HepG2 (cell line): ENCODE results near the gene LMAN2L. TPM values are rescaled to one million over a fixed set of nuclear protein-coding genes. Genes with fewer than 3 reads are reported as not detected.

ENCODE experiments used
- AGO1 ChIP-seq: fragments of 200-400 bp; formaldehyde crosslinking; IDR thresholded peaks from 2 replicates; pipeline ENCODE4 v1.6.1; 2017; ENCODE audit warnings: mild to moderate bottlenecking, low read depth, low read length, moderate library complexity; ENCODE audit not compliant: poor library complexity, severe bottlenecking
- ATF4 ChIP-seq, 2 experiments: fragments of 450-650 bp in 1 of 2; sonication (generic) in 1 of 2; formaldehyde crosslinking; IDR thresholded peaks; 2 replicates each; pipeline versions ENCODE4 v1.5.0 to v1.8.0; 2020 to 2022; ENCODE audit warnings: mild to moderate bottlenecking in 1 of 2, missing genetic modification reagents in 1 of 2
- BCLAF1 ChIP-seq: fragments of 450-650 bp; IDR thresholded peaks from 2 replicates; pipeline ENCODE4 v1.6.1; 2017; ENCODE audit warnings: mild to moderate bottlenecking
- BHLHE40 ChIP-seq: IDR thresholded peaks from 2 replicates; pipeline ENCODE4 v1.6.1; 2011; ENCODE audit warnings: low read length, improper control_type of control experiment
- EHMT2 ChIP-seq: fragments of 200-600 bp; sonication (generic); IDR thresholded peaks from 2 replicates; pipeline ENCODE4 v1.7.0; 2017; ENCODE audit warnings: antibody characterized with exemption, low read depth, low read length, borderline replicate concordance
- FOXK2 ChIP-seq: fragments of 450-650 bp; IDR thresholded peaks from 2 replicates; pipeline ENCODE4 v1.6.1; 2016
- FOXM1 ChIP-seq: sonication (generic); formaldehyde crosslinking; IDR thresholded peaks from 2 replicates; pipeline ENCODE4 v1.5.0; 2020; ENCODE audit warnings: missing genetic modification reagents
- GLMP ChIP-seq: sonication (generic); formaldehyde crosslinking; IDR thresholded peaks from 2 replicates; pipeline ENCODE4 v1.9.0; 2021; ENCODE audit warnings: missing genetic modification reagents, mild to moderate bottlenecking, borderline replicate concordance
- MTF1 ChIP-seq: sonication (generic); formaldehyde crosslinking; IDR thresholded peaks from 2 replicates; pipeline ENCODE4 v1.5.0; 2020; ENCODE audit warnings: missing genetic modification reagents
- PLRG1 ChIP-seq: fragments of 450-650 bp; conservative IDR thresholded peaks from 2 replicates; pipeline ENCODE4 v1.6.1; 2016
- RARG ChIP-seq: sonication (generic); formaldehyde crosslinking; IDR thresholded peaks from 2 replicates; pipeline ENCODE4 v1.4.0; 2020; ENCODE audit warnings: low read depth, mild to moderate bottlenecking, missing genetic modification reagents
- TBX3 ChIP-seq: fragments of 450-650 bp; IDR thresholded peaks from 2 replicates; pipeline ENCODE4 v1.6.1; 2017; ENCODE audit warnings: antibody characterized with exemption, mild to moderate bottlenecking, inconsistent platforms, borderline replicate concordance
- ZBTB2 ChIP-seq: sonication (generic); formaldehyde crosslinking; IDR thresholded peaks from 2 replicates; pipeline ENCODE4 v1.8.0; 2022; ENCODE audit warnings: low read depth, missing genetic modification reagents
- ZBTB21 ChIP-seq: sonication (generic); formaldehyde crosslinking; IDR thresholded peaks from 2 replicates; pipeline ENCODE4 v1.4.0; 2020; ENCODE audit warnings: missing genetic modification reagents
- ZNF17 ChIP-seq: sonication (generic); formaldehyde crosslinking; IDR thresholded peaks from 2 replicates; pipeline ENCODE4 v1.5.0; 2020; ENCODE audit warnings: mild to moderate bottlenecking, missing genetic modification reagents
- ZNF530 ChIP-seq: sonication (generic); formaldehyde crosslinking; IDR thresholded peaks from 2 replicates; pipeline ENCODE4 v1.5.0; 2020; ENCODE audit warnings: low read depth, mild to moderate bottlenecking, missing genetic modification reagents
- ZNF781 ChIP-seq: sonication (generic); formaldehyde crosslinking; IDR thresholded peaks from 2 replicates; pipeline ENCODE4 v1.5.1; 2020; ENCODE audit warnings: borderline replicate concordance, mild to moderate bottlenecking, missing genetic modification reagents; ENCODE audit errors: not compliant biosample characterization
- ZNF83 ChIP-seq: sonication (generic); formaldehyde crosslinking; IDR thresholded peaks from 2 replicates; pipeline ENCODE4 v1.4.0; 2020; ENCODE audit warnings: missing genetic modification reagents, mild to moderate bottlenecking, borderline replicate concordance
- polyA plus RNA-seq, 8 experiments: library from polyadenylated mRNA; depleted of rRNA in 3 of 8; stranded (reverse) in 7 of 8; unstranded in 1 of 8; fragments of >200 nt; fragmentation: Illumina TruSeq in 4 of 8; extraction: Trizol in 4 of 8; gene quantifications; 2 replicates each; pipeline versions ENCODE4 v1.2.1 to v1.2.3, GENCODE V29; 2011 to 2016; ENCODE audit warnings: low read depth in 4 of 8, missing spikeins in 1 of 8, mixed read lengths in 1 of 8; ENCODE audit not compliant: insufficient read depth in 1 of 8
- total RNA-seq, 5 experiments: library from RNA; depleted of rRNA; stranded (reverse); fragments of >200 nt; fragmentation: Illumina TruSeq; extraction: Trizol; gene quantifications; 2 replicates each; pipeline ENCODE4 v1.2.3, GENCODE V29; 2016; ENCODE audit warnings: low read depth in 1 of 5
- TF ChIP-seq, protein P1 (sequence below): sonication (generic); formaldehyde crosslinking; IDR thresholded peaks from 2 replicates; pipeline ENCODE4 v1.4.0; 2020; ENCODE audit warnings: missing genetic modification reagents
- TF ChIP-seq, protein P2 (sequence below): sonication (generic); formaldehyde crosslinking; conservative IDR thresholded peaks from 2 replicates; pipeline ENCODE4 v1.4.0; 2020; ENCODE audit warnings: missing genetic modification reagents

The LMAN2L gene
- total and polyA plus RNA-seq, 2 of the 13 experiments (the other 11 are each of a cell fraction or from before 2014, with no cell fraction given): 39.1 to 57.9 TPM

- TF ChIP-seq BCLAF1: no peak
- peak; percentile 47; the same call in 1 of the 2 replicates for TF ChIP-seq EHMT2
- TF ChIP-seq, protein P1, sequence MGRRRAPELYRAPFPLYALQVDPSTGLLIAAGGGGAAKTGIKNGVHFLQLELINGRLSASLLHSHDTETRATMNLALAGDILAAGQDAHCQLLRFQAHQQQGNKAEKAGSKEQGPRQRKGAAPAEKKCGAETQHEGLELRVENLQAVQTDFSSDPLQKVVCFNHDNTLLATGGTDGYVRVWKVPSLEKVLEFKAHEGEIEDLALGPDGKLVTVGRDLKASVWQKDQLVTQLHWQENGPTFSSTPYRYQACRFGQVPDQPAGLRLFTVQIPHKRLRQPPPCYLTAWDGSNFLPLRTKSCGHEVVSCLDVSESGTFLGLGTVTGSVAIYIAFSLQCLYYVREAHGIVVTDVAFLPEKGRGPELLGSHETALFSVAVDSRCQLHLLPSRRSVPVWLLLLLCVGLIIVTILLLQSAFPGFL (CRISPR knock-in tag): no peak
- TF ChIP-seq, protein P2, sequence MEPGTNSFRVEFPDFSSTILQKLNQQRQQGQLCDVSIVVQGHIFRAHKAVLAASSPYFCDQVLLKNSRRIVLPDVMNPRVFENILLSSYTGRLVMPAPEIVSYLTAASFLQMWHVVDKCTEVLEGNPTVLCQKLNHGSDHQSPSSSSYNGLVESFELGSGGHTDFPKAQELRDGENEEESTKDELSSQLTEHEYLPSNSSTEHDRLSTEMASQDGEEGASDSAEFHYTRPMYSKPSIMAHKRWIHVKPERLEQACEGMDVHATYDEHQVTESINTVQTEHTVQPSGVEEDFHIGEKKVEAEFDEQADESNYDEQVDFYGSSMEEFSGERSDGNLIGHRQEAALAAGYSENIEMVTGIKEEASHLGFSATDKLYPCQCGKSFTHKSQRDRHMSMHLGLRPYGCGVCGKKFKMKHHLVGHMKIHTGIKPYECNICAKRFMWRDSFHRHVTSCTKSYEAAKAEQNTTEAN (CRISPR knock-in tag): no peak; the same call in 1 of the 2 replicates
- TF ChIP-seq ZNF530: no peak
- peak; percentile 73 for TF ChIP-seq ZNF781
- no peak for TF ChIP-seq FOXM1 (CRISPR knock-in tag)
- TF ChIP-seq TBX3: no peak
- no peak for TF ChIP-seq ATF4 (CRISPR knock-in tag; IDR thresholded peaks at IDR 0.05)
- no peak for TF ChIP-seq FOXK2
- TF ChIP-seq ZBTB2 (CRISPR knock-in tag): no peak
- TF ChIP-seq MTF1: 0 out of 2 replicates have a peak, but pooled peaks have one; percentile 33
- TF ChIP-seq ZNF83: 0 out of 2 replicates have a peak, but pooled peaks have one; percentile 72
- TF ChIP-seq RARG (CRISPR knock-in tag): 0 out of 2 replicates have a peak, but pooled peaks have one; percentile 75
- peak; percentile 79 for TF ChIP-seq BHLHE40
- TF ChIP-seq GLMP (CRISPR knock-in tag): no peak
- TF ChIP-seq AGO1: peak; percentile 28
- no peak for TF ChIP-seq ZNF17 (CRISPR knock-in tag)
- TF ChIP-seq ZBTB21: no peak
- TF ChIP-seq PLRG1: no peak
Observed at GRCh38 chr2:96739633-96740428, at the start of gene LMAN2L (continued).
